Prostate gland (tissue), 2 donors: ENCODE data around the gene COPE.

Source experiments
- POLR2A ChIP-seq: fragments of 450-650 bp; IDR thresholded peaks from one replicate; pipeline ENCODE4 v1.6.1; 2016; ENCODE audit warnings: antibody characterized with exemption, mild to moderate bottlenecking
- POLR2AphosphoS5 ChIP-seq: sonication (generic); formaldehyde crosslinking; IDR thresholded peaks from one replicate; pipeline ENCODE4 v1.6.1; 2017; ENCODE audit warnings: antibody characterized with exemption
- TF ChIP-seq, protein P1 (sequence below), 4 experiments: fragments of 200-600 bp in 2 of 4; fragments of 450-650 bp in 2 of 4; sonication (generic) in 2 of 4; IDR thresholded peaks; 1 replicate in 3 of 4; 2 replicates in 1 of 4; pipeline ENCODE4 v1.5.1; 2016 to 2019; ENCODE audit warnings: antibody characterized with exemption in 4 of 4, mild to moderate bottlenecking in 2 of 4, moderate library complexity in 2 of 4

GRCh38 chr19:18897094-18898029 is 21.8 kb downstream of the COPE start:
- TF ChIP-seq POLR2A (no peak), POLR2AphosphoS5 (no peak)
- TF ChIP-seq, protein P1, sequence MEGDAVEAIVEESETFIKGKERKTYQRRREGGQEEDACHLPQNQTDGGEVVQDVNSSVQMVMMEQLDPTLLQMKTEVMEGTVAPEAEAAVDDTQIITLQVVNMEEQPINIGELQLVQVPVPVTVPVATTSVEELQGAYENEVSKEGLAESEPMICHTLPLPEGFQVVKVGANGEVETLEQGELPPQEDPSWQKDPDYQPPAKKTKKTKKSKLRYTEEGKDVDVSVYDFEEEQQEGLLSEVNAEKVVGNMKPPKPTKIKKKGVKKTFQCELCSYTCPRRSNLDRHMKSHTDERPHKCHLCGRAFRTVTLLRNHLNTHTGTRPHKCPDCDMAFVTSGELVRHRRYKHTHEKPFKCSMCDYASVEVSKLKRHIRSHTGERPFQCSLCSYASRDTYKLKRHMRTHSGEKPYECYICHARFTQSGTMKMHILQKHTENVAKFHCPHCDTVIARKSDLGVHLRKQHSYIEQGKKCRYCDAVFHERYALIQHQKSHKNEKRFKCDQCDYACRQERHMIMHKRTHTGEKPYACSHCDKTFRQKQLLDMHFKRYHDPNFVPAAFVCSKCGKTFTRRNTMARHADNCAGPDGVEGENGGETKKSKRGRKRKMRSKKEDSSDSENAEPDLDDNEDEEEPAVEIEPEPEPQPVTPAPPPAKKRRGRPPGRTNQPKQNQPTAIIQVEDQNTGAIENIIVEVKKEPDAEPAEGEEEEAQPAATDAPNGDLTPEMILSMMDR (IDR thresholded peaks at IDR 0.05): no peak
